GM21360 (cell line): ENCODE measurements around the gene UNC119B.

Experiments
- ATAC-seq: cut with Tn5 transposase; IDR thresholded peaks from one replicate; pipeline ENCODE4 v1.9.1; 2021; ENCODE audit warnings: mild to moderate bottlenecking, moderate library complexity; ENCODE audit not compliant: unreplicated experiment

UNC119B gene

DNA sequence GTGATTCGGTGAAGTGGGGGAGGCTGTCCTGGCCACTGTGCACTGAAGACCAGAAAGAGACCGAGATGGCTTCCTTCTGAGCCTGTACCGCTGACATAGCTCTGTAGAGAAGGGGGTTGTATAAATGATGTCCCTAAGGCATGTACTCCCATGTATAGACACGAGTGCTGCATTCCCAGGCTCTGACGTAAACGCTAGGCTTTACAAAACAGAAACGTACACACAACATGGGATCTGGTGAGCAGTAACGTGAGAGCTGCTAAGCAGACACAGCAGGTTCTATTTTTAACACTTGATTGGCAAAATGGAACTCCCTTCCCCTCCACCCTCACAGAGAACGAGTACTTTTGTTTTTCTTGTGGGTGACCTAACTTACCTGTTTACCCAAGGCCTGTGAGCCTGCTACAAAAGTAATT is 51.3 kb downstream of the UNC119B start:
- no peak for ATAC-seq

DNA sequence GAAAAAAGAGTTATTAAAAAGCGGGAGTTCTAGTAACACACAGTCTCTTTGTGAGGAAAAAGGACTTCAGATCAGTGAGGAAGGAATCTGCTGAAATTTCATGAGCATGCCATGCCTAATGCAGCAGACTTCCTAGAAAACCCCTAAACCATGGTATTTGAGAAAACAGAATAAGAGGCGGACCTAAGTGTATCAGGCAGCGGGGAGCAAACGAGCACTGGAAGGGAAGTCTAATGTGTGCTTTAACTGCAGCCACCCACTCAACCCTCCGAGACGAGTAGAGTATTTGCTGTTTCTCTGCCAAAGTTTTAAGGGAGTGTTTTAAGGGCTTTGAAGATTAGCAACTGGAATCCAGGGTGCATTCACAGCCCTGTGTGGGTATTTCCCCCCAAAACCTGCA is 51.8 kb downstream of the UNC119B start:
- ATAC-seq, result no peak

DNA sequence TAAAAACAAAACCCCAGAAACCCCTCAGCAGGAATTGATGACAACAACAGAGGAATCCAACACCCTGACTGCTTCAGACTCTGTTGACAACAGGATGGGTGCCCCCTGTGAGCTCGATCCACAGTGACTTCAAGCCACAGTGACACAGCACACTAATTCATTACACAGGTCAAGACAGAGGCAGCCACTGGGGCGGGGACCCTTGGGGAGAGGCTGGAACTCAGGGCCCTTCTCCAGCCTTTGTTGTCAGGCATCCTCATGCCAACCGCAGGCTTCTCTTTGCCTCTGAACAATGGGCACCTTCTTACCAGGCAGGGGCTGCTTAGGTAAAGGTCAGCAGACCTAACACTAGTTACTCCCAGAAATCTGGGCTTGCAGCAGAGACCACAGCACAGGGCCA is 53.0 kb downstream of the UNC119B start:
- no peak for ATAC-seq

DNA sequence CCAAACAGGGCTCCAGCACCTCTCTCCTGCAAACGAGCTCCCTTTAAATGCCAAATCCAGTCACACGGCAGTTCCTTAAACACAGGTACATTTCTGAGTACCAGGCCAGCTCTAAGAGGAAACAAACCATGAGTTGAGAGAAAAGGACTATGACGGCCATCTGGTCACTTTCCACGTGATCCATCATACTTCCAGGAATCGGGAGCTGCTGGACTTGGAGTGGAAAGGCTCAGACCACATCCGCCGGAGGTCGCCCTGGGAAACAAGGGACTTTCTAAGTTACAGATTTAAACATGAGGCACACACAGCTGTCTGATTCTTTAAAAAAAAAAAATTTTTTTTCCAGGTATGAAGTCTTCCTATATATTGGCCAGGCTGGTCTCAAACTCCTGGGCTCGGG is 54.6 kb downstream of the UNC119B start:
- no peak for ATAC-seq

DNA sequence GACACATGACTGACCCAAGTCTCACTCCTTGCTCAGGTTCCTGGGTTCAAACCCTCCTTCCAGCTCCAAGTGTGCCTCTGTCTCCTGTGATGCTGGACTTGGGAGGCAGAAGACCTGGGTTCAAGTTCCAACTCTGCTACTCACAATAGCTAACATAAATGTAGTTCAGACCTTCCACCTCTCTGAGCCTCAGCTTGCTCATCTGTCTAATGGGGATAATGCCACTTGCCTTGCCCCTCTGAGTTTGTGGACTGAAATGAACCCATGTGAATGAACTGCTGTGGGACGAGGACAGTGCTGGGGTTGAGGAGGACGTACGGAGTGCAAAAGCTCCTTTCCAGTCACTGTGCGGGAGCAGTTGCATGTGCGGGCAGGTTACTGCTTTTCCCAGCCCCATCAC is 56.3 kb downstream of the UNC119B start:
- no peak for ATAC-seq

DNA sequence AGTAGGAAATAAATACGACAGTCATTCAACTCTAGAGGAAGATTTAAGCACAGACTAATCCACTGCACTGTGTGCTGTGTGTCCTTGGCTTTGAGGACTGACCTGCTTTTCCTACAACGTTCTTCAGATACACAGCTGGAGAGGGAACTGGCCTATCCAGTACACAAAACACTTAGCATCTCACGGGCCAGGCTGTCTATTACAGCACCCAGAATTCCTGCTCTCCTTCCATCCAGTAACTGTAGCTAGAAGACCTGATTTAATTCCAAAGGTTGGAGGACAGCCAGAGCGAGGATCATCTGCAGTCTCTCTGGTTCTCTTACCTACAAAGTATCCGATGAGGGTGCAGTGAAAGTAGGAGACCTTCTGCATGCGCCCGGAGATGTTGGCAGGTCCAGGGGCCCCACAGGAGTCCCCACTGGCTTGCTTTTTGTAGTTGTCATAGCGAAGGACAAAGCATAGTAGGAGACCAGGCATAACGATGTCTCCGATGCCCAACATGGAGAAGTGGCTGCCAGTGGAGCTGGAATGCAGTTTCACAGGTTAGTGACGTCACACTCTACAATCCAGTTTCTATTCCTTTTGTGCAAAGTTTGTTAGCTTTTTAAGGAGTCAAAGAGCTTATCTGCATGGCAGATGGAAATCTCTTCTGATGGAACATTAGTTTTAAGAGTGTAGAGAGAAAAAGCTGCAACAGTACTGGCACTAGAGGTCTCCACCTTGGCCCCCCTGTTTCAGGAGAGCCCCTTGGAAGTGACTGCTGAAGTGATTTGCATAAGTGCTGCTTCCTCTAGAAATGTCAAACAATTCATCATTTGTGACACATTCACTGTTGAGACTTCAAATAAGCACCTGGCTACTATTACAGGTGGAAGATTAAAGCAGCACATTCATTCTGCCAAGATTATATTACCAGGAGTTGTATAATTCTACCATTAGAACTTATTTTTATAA is 57.1 kb downstream of the UNC119B start:
- no peak for ATAC-seq

DNA sequence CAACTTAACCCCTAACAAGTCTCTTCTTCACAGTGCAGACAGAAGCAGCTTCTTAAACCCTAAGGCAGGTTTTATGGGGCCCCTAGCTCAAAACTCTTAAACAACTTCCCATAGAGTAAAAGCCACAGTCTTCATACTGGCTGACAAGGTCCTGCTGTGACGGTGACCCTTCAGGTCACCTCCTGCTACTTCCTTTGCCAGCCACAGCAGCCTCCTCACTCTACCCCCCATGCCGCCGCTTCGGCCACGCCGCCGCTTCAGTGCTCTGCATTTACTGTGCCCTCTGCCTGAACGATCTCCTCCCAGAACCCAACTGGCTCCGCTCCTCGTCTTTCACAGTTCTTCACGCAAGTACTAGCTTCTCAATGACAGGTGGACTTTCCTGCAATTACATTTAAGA is 60.8 kb downstream of the UNC119B start:
- no peak for ATAC-seq
